ENCODE data around the gene MS4A15. TPM values are rescaled to one million over a fixed set of nuclear protein-coding genes. Genes with fewer than 3 reads are reported as not detected.

Gene MS4A15
- total and polyA plus RNA-seq, 9 of the 15 experiments (the other 6 are each of a cell fraction or from before 2014, with no cell fraction given): not detected

GRCh38 chr11:60788401-60789125 lies 31.9 kb downstream of the MS4A15 start:
- Histone ChIP-seq H3K27ac (ENCODE audit: extremely low read depth, low read depth, low read length) (no peak overlapping the region), H3K36me3 (ENCODE audit: control insufficient read depth, insufficient read depth, low read length) (no peaks in the 10 kb centered on the region), H3K9me3 (replicated peaks; ENCODE audit: control insufficient read depth, insufficient read depth, low read depth, low read length) (no peaks in the 10 kb centered on the region), H4K20me1 (replicated peaks; ENCODE audit: control insufficient read depth, insufficient read depth, low read length) (no peaks in the 10 kb centered on the region), H3K4me1 (replicated peaks in 1 of 2; ENCODE audit: control insufficient read depth in 2 of 2, insufficient read depth in 2 of 2, low read length in 2 of 2) (no peaks in the 10 kb centered on the region), H3K79me2 (ENCODE audit: control insufficient read depth, insufficient read depth, low read length) (no peaks in the 10 kb centered on the region), H3K4me2 (ENCODE audit: insufficient read depth, low read length) (no peak overlapping the region), H3K9ac (ENCODE audit: insufficient read depth in 1 of 2, low read depth in 2 of 2, low read length in 2 of 2) (no peak overlapping the region), H3K9me1 (ENCODE audit: control insufficient read depth, insufficient read depth, low read length) (no peaks in the 10 kb centered on the region), H3K27me3 (ENCODE audit: control insufficient read depth in 2 of 2, insufficient read depth in 2 of 2, low read length in 2 of 2) (peaks cover 0 to 28% of the 10 kb centered on the region in 2 experiments; a peak in 2 of 5 replicates), H2AFZ (ENCODE audit: low read depth, low read length) (no peak overlapping the region), H3K4me3 (no peak overlapping the region)
- POLR2A ChIA-PET: no interaction called here
- TF ChIP-seq HDAC2 (IDR thresholded peaks at IDR 0.05) (no peak), NFIC (IDR thresholded peaks at IDR 0.05) (peak; percentile 31; the same call in 1 of the 2 replicates), ZFP36 (IDR thresholded peaks at IDR 0.05; ENCODE audit: low read depth, low read length, partially characterized antibody) (peak; percentile 37), SIX5 (IDR thresholded peaks at IDR 0.05; ENCODE audit: borderline replicate concordance in 1 of 2, insufficient read depth in 1 of 2, low read depth in 1 of 2, low read length in 2 of 2) (no peak)
- CTCF ChIA-PET (ENCODE audit: low intra/inter-chr PET ratio): interaction anchor here (0.6 kb wide), 1 partner anchor 45 kb away, joined by 3 read pairs; no protein-coding TSS in a partner anchor
- DNase-seq (ENCODE audit: extremely low read depth in 1 of 4, low spot score in 3 of 4) (no peak), FAIRE-seq (no peak), ATAC-seq (no peak)
- 12% methylated on average over 7 of the region's 7 CpGs for WGBS (ENCODE audit: insufficient coverage, low coverage, missing lambda C conversion rate)
- in situ Hi-C loops (cut with MboI) (no loop called here), intact Hi-C loops (cut with micrococcal nuclease) (no loop called here)
- BruUV-seq (replicated peaks): no TSS peak

GRCh38 chr11:60790726-60791125 lies 34.1 kb downstream of the MS4A15 start:
- DNase-seq (ENCODE audit: extremely low read depth in 1 of 4, low spot score in 3 of 4) (no peak), FAIRE-seq (no peak), ATAC-seq (no peak)
- ChIA-PET POLR2A (interaction anchor here (0.7 to 1.3 kb wide), 3 partner anchors 9 to 250 kb away, joined by 3 to 4 read pairs (median 3); no protein-coding TSS in a partner anchor), CTCF (ENCODE audit: low intra/inter-chr PET ratio) (no interaction called here)
- Histone ChIP-seq H3K9me3 (replicated peaks; ENCODE audit: control insufficient read depth, insufficient read depth, low read depth, low read length) (no peaks in the 10 kb centered on the region), H3K27me3 (ENCODE audit: control insufficient read depth in 2 of 2, insufficient read depth in 2 of 2, low read length in 2 of 2) (peaks cover 0 to 44% of the 10 kb centered on the region in 2 experiments; a peak in 2 of 5 replicates), H2AFZ (ENCODE audit: low read depth, low read length) (no peak overlapping the region), H3K36me3 (ENCODE audit: control insufficient read depth, insufficient read depth, low read length) (no peaks in the 10 kb centered on the region), H3K4me1 (replicated peaks in 1 of 2; ENCODE audit: control insufficient read depth in 2 of 2, insufficient read depth in 2 of 2, low read length in 2 of 2) (no peaks in the 10 kb centered on the region), H4K20me1 (replicated peaks; ENCODE audit: control insufficient read depth, insufficient read depth, low read length) (no peaks in the 10 kb centered on the region), H3K79me2 (ENCODE audit: control insufficient read depth, insufficient read depth, low read length) (no peaks in the 10 kb centered on the region), H3K9me1 (ENCODE audit: control insufficient read depth, insufficient read depth, low read length) (no peaks in the 10 kb centered on the region), H3K4me3 (no peak overlapping the region), H3K9ac (ENCODE audit: insufficient read depth in 1 of 2, low read depth in 2 of 2, low read length in 2 of 2) (no peak overlapping the region), H3K27ac (ENCODE audit: extremely low read depth, low read depth, low read length) (no peak overlapping the region), H3K4me2 (ENCODE audit: insufficient read depth, low read length) (no peak overlapping the region)
- intact Hi-C loops (cut with micrococcal nuclease) (no loop called here), in situ Hi-C loops (cut with MboI) (no loop called here)
- 0% methylated on average over 2 of the region's 3 CpGs for WGBS (ENCODE audit: insufficient coverage, low coverage, missing lambda C conversion rate)
- no TSS peak for BruUV-seq (replicated peaks)
- TF ChIP-seq TAF1 (IDR thresholded peaks at IDR 0.05; ENCODE audit: control insufficient read depth, extremely low read depth, insufficient read depth, low read length, severe bottlenecking) (no peak), KLF10 (CRISPR knock-in tag; IDR thresholded peaks at IDR 0.05) (no peak), U2AF1 (optimal IDR thresholded peaks at IDR 0.05; ENCODE audit: low read depth, low read length) (no peak), NCOR1 (IDR thresholded peaks at IDR 0.05) (no peak), BRD4 (IDR thresholded peaks at IDR 0.05) (no peak), FOS (IDR thresholded peaks at IDR 0.05; ENCODE audit: extremely low read depth, insufficient read length) (no peak), EP300 (IDR thresholded peaks at IDR 0.05; ENCODE audit: low read length) (no peak), SMAD4 (CRISPR knock-in tag; conservative IDR thresholded peaks at IDR 0.05) (no peak), PATZ1 (CRISPR knock-in tag; IDR thresholded peaks at IDR 0.05; ENCODE audit: borderline replicate concordance) (no peak), ZNF175 (CRISPR knock-in tag; IDR thresholded peaks at IDR 0.05; ENCODE audit: low read depth) (no peak), ZFP30 (CRISPR knock-in tag; IDR thresholded peaks at IDR 0.05; ENCODE audit: borderline replicate concordance) (no peak)

Measured in K562 (cell line).